GM12892 (cell line): Measurements from ENCODE around the gene TM9SF2.

Experiments
- POLR2A ChIP-seq: IDR thresholded peaks from 2 replicates; pipeline ENCODE4 v1.6.1; 2011; ENCODE audit warnings: low read depth, low read length, control low read depth
- POLR2AphosphoS5 ChIP-seq: IDR thresholded peaks from 2 replicates; pipeline ENCODE4 v1.6.1; 2011; ENCODE audit warnings: low read depth, low read length, control low read depth

DNA sequence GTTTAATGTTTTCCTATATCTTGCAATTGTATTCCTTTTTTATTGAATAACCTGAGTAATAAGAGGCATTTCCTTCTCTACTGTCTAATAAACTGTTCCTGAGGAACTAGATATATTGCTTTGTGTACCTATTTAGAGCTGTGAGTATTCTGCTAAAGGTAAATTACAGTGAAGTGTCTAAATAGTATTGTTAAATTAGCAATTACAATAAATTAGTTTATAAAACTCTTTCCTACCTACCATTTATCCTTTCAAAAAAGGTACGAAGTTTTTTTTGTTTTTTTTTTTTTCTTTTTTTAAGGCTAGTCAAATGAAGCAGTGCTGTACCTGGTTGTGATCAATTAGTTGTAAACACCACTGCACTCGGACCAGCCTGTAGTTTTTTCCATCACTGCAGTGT is 34.8 kb downstream of the TM9SF2 start:
- TF ChIP-seq POLR2A (no peak), POLR2AphosphoS5 (no peak)
